AG10803 (cell line): ENCODE results near the gene ADM5.

Source experiments
- DNase-seq: peaks from one replicate; pipeline ENCODE4 v3.0.0; 2010; ENCODE audit warnings: low read depth
- H3K4me3 ChIP-seq: 2 replicates; pipeline ENCODE4 v1.5.1; 2011; ENCODE audit warnings: mild to moderate bottlenecking, low read length, control low read depth
- TF ChIP-seq, protein P1 (sequence below): conservative IDR thresholded peaks from 2 replicates; pipeline ENCODE4 v1.5.1; 2011; ENCODE audit warnings: mild to moderate bottlenecking, low read length, control low read depth, inconsistent platforms

The ADM5 gene

DNA sequence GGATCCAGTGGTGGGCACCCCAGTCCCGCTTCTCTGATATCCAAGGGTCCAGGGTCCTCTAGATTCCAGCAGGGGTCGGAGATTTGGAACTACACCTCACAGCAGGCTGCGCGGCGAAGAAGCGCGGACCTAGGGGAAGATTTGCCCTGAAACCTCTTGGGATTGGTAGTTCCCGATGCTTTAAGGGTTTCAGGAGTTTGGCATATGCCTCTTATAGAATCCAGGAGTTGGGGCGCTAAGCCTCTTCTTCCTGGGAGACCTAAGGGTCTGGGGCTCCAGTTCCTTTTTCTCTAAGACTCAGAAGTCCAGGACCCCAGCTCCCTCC lies 23.3 kb upstream of the ADM5 start:
- H3K4me3 ChIP-seq: peak overlapping the region; percentile 95
- DNase-seq: no peak
- TF ChIP-seq, protein P1, sequence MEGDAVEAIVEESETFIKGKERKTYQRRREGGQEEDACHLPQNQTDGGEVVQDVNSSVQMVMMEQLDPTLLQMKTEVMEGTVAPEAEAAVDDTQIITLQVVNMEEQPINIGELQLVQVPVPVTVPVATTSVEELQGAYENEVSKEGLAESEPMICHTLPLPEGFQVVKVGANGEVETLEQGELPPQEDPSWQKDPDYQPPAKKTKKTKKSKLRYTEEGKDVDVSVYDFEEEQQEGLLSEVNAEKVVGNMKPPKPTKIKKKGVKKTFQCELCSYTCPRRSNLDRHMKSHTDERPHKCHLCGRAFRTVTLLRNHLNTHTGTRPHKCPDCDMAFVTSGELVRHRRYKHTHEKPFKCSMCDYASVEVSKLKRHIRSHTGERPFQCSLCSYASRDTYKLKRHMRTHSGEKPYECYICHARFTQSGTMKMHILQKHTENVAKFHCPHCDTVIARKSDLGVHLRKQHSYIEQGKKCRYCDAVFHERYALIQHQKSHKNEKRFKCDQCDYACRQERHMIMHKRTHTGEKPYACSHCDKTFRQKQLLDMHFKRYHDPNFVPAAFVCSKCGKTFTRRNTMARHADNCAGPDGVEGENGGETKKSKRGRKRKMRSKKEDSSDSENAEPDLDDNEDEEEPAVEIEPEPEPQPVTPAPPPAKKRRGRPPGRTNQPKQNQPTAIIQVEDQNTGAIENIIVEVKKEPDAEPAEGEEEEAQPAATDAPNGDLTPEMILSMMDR: no peak; the same call in 1 of the 2 replicates

DNA sequence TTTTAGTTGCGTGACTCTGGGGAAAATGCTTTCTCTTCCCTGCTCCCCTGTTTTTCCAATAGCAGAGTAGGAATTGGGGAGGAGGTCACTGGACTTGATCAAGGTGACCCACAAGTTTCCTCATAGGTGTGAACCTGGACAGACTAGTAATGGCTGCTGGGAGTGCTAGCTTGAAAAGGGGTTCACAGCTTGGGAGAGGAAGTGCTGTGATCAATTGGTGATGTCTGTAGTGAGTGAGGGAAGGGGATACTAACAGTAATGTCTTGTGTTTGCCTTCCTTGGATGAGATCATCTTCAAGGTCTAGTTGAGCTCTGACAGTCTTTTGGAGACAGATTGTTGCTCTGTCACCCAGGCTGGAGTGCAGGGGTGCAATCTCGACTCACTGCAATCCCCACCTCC lies 21.9 kb upstream of the ADM5 start:
- DNase-seq: no peak
- TF ChIP-seq, protein P1: no peak
- H3K4me3 ChIP-seq: no peak overlapping the region

DNA sequence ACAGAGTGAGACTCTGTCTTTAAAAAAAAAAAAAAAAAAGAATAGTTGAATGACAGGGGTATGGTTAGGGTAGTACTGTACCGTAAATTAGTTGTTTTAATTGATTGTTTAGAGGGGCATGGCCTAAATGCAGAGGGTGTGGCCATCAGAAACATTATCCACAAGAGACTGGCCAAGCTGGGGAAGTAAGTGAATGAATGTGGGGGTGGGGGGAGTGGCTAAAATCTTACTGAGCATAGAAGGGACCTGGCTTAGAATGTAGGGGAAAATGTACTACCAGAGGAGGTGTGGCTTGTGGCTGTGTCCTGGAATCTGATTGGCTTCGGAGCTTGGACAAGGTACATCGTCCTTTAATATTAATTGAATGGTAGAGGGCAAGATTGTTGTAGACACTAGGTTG lies 19.9 kb upstream of the ADM5 start:
- no peak for DNase-seq
- TF ChIP-seq, protein P1: no peak
- H3K4me3 ChIP-seq: no peak overlapping the region

DNA sequence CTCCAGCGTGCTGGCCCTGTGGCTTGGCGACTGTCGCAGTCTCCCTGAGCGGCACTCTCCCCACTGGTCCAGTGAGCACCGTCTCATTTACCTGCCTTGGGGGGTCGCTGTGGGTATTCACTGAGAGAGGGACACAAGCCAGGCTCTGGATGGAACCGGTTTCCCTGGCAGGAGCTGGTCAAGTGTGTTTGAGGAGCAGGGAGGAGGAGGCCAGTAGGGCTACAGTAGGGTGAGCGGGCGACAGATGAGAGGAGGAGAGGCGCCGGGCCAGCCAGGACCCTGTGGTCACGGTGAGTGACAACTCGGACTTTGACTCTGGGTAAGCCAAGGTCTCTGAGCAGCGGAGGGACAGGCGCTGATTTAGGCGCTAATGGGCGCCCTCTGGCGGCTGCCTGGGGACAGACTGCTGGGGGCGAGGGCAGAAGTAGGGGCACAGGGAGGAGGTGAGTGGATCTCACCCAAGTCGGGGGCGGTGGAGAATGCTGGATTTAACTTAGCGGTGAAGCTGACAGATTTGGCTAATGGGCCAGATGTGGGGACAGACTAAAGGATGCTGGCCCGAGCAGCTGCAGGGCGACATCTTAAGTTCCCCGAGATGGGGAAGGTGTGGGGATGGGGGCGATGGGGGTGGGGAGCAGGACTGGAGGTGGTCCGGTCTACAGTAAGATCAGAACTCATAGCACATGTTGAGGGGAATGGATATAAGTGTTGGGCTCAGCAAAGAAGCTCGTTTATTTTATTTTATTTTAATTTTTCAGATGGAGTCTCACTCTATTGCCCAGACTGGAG lies 17.1 kb upstream of the ADM5 start:
- no peak overlapping the region for H3K4me3 ChIP-seq
- TF ChIP-seq, protein P1: peak; percentile 91
- peak; percentile 56 for DNase-seq

DNA sequence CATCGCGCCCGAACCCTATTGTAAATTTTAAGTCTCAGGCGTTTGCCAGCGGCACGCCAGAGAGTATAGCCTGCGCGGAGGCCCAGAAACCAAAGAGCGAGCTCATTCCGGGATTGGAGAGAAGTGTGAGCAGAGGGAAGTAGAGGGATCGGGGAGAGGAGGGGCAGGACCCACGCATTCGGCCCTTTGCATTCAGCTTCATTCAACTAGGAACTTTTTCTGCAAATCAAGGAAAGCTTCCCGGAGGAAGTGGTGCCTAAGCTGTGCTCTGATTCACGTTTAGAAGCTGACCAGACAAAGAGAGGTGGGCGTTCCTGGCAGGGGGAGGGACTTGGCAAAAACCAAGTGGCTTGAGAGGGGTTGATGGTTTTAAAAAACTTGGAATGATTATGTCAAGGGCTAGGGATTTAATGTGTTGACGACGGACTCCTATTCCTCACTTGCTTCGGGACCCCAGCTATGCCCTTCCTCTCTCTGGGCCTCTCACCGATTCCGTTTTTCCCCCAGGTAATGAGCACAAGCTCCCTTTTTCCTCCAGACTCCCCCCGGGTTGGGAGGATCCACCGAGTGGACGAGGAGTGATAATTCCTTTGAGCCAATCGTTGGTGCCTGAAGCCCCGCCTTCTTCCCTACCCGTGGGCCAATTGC lies 13.1 kb upstream of the ADM5 start:
- H3K4me3 ChIP-seq: peak overlapping the region; percentile 63
- peak; percentile 95 for DNase-seq
- TF ChIP-seq, protein P1: no peak

DNA sequence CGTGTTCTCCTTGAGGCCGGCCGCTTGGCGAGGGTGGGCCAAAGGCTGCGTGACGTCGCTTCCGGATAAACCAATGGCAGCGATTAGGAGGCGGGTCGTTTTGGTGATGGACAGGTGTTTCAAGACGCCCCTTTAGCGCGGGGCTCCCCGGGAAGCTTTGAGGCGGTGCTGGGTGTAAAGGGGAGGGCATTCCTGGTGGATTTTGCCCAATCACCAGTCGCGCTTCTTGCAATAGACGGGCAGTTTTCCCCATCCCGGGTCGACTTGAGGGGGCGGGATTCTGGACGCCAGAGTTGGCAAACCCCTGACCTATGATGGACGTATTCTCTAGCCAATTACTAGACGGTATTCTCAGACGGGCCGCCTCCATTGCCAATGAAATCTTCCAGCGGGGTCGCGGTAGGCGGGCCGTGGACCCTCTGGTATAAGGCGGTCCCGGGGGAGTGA lies 12.6 kb upstream of the ADM5 start:
- TF ChIP-seq, protein P1: no peak
- DNase-seq: peak; percentile 100
- H3K4me3 ChIP-seq: peak overlapping the region; percentile 99
